NCI-H1436 treated with DMSO at 0.1 percent for 48 hours (cell line): ENCODE data around the gene APOC4.
A peak's percentile ranks its signal among the peaks of the same experiment; 100 is the strongest.
"Not testable (repeated sequence)": the region's sequence is repeated elsewhere in the genome, so short reads cannot be mapped to it uniquely, and the experiment has no call there.

ENCODE experiments used
- DNase-seq: peaks from one replicate; lab custom pipeline; 2025; lab: John Stamatoyannopoulos, UW

Gene APOC4

GRCh38 chr19:44914433-44915206 is 27.4 kb upstream of the APOC4 start, which contains the start of gene APOC1:
TSS of gene APOC1 (plus strand) at chr19:44914608. CDS start at chr19:44914892, 284 bp downstream.
- peak; percentile 25 for DNase-seq

DNA sequence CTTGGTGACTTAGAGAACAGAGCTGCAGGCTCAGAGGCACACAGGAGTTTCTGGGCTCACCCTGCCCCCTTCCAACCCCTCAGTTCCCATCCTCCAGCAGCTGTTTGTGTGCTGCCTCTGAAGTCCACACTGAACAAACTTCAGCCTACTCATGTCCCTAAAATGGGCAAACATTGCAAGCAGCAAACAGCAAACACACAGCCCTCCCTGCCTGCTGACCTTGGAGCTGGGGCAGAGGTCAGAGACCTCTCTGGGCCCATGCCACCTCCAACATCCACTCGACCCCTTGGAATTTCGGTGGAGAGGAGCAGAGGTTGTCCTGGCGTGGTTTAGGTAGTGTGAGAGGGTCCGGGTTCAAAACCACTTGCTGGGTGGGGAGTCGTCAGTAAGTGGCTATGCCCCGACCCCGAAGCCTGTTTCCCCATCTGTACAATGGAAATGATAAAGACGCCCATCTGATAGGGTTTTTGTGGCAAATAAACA is 17.8 kb upstream of the APOC4 start:
- no peak for DNase-seq

DNA sequence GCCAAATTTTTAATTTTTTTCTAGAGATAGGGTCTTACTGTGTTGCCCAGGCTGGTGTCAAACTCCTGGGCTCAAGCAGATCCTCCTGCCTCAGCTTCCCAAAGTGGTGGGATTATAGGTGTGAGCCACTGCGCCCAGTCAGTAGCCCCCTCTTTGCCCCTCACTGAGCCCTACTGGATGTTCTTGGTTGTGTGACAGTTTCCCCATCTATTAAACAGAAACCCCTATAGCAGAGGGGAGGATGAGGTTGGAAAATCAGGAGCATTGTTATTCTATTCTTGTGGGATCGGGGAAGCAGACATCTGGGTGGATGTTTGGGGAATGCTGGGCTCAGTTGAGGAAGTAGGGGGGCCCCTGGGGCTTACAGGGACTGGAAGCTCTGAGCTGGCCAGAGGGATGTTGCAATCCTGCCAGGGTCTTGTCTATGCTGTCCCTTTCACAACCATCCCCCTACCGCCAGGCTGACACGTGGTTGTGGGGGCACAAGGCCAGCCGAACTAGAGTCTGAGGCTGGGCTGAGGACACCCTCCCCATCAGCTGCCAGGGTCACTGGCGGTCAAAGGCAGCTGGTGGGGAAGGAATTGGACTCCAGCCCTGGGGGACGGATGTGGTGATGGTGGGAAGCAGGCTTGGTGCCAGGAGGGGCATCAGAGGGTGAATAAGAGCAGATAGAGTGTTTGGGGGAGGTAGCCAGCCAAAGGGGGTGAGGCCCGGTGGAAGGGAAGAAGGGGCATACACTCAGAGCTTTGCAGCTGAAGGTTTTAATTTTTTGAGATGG is 16.7 kb upstream of the APOC4 start:
- DNase-seq = no peak

DNA sequence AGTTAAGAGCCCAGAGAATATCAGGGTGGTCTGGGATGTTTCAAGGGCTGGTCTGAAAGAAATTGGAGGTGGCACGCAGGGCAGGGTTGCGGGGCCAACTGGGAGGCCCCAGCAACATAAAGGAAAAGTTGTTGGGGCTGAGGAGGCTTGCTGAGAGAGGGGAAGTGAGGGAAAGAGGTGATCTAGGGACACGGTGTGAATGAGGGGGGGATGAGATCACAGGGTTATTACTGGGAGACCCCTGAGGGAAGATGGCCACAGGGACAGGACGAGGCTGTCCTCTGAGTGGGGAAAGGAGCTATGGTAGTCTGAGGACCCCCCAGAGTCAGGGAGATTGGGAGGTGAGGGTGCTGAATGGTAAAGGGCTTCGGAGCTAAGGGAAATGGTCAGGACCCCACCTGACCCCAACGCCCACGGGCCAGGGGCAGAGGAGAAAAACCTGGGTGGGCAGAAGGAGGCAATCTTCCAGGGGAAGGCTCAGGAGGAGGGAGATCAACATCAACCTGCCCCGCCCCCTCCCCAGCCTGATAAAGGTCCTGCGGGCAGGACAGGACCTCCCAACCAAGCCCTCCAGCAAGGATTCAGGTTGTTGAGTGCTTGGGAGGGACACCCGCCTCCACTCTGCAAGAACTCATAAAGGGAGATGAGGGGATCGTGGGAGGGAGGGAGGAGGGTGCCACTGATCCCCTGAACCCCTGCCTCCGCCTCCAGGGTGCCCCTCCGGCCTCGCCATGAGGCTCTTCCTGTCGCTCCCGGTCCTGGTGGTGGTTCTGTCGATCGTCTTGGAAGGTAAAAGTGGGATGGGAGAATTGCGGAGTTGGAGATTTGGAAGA is 15.6 kb upstream of the APOC4 start:
- not testable (repeated sequence) for DNase-seq

- no peak for DNase-seq
Measured at GRCh38 chr19:44927746-44928145, 14.3 kb upstream of the APOC4 start.

DNA sequence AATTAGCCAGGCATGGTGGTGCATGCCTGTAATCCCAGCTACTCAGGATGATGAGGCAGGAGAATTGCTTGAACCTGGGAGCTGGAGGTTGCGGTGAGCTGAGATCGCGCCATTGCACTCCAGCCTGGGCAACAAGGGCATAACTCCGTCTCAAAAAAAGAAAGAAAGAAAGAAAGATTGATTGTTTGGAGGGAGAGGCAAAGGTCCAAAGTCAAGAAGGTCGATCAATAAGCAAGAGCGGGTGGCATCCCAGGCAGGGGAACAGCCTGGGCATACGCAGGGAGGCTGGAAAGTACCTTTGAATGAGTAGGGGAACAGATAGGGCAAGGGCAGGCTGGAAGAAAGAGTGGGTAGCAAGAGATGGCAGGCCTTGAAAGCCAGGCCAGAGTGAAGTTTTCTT is 11.9 kb upstream of the APOC4 start:
- no peak for DNase-seq

GRCh38 chr19:44931541-44931940 is 10.5 kb upstream of the APOC4 start:
- no peak for DNase-seq

GRCh38 chr19:44939668-44940067 is 2.4 kb upstream of the APOC4 start:
- no peak for DNase-seq

DNA sequence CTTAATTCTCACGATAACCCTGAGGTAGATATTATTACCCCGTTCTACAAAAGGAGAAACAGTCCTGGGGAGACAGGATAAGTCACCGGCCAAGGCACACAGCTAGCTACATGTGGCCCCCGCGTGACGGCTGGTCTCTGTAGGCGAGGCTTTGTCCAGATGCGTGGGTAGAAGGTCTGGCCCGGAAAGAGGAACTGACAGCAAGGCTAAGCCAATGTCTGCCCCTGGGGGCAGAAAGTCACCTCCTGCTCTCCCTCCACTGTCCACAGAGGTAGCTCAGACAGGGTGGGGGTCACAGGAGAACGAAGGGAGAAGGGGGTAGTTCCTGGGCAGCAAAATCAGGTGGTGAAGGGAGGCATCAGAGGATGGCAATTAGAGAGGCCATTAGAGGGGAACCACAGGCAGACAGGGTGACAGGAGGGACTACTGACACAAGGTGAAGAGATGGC is 1.8 kb downstream of the APOC4 start:
- DNase-seq = no peak

GRCh38 chr19:44947041-44947581 is 5.1 kb downstream of the APOC4 start:
- DNase-seq = no peak

- no peak for DNase-seq
Measured at GRCh38 chr19:44948237-44948636, 6.2 kb downstream of the APOC4 start.

GRCh38 chr19:44948763-44949374 is 6.8 kb downstream of the APOC4 start:
- no peak for DNase-seq

- no peak for DNase-seq
Measured at GRCh38 chr19:44949550-44949949, 7.5 kb downstream of the APOC4 start.

- DNase-seq = no peak
Measured at GRCh38 chr19:44951179-44952159, 9.4 kb downstream of the APOC4 start.

GRCh38 chr19:44954278-44954648 is 12.2 kb downstream of the APOC4 start:
- no peak for DNase-seq

GRCh38 chr19:44954649-44955504 is 12.8 kb downstream of the APOC4 start, which contains the start of gene CLPTM1:
TSS of gene CLPTM1 (plus strand) at chr19:44955380. CDS start at chr19:44955396, 16 bp downstream.
- DNase-seq = peak; percentile 71

DNA sequence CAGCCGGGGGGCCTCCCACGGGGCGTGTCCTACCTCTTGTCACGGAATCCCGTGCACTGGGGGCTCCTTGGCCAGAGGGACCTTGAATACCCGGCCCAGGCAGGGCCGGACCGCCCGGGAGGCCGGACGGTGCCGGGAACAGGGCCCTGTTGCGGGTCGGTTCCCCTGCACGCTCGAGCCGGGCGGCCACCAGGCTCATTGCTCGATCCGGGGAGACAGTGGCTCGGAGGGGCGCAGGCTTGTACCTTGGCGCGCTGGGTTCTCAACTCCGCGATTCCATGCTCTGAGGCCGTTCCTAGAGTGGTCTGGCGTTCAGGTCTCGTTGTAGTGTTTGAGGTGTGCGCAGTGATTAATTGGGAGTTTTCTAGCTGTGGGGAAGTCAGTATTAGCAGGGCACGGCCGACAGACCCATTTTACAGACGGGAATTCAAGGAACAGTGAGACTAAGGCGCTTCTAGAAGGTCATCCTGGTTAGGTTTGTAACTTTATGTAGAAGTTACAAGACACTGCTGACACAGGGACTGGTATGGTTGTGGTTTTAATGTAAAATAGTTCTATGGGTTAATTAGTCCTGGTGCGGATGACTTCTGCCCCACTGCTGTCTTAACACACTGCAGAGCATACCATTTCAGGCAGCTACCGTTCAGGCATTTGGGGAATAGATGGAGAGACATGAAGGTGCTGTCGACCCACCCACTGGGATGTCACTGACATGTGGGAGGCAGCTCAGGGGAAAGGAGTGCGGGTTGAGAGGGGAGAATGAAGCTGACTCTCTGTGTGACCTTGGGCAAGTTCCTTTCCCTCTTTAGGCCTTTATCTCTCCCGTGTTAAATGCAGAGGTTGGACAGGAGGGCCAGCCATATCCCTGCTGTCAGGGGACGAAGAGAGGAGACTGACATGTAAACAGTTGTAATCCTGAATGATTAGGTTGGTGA is 13.7 kb downstream of the APOC4 start:
- no peak for DNase-seq

DNA sequence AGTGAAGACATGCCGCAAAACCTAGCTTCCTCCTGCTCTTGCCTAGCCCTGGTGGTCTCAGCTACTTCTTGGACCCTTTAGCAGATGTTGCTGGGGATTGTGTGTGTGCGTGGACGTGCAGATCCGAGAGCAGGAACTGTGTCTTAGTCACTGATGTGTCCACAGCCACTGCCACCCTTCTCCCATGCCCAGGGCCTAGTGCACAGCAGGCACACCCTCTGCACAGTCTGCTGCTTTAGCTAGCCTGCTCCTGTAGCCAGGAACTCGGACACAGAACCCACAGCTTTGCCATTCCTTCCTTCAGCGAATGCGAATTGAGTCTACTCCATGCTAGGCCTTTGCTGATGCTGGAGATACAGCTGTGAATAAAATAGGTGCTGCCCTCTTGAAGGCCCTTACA is 15.5 kb downstream of the APOC4 start:
- no peak for DNase-seq
